H9 (cell line): ENCODE results near the gene LDLRAD4. TPM values are rescaled to one million over a fixed set of nuclear protein-coding genes. Genes with fewer than 3 reads are reported as not detected.

ENCODE experiments used
- DNase-seq: peaks from one replicate; pipeline ENCODE4 v3.0.0-alpha.2; 2017
- H2AFZ ChIP-seq: one replicate; pipeline ENCODE4 v1.6.1; 2013; ENCODE audit warnings: mild to moderate bottlenecking, low read length, control low read depth, moderate library complexity
- H2AK5ac ChIP-seq: 2 replicates; pipeline ENCODE4 v1.6.1; 2013; ENCODE audit warnings: low read length, control low read depth, mixed read lengths; ENCODE audit not compliant: insufficient read length
- H2BK120ac ChIP-seq: one replicate; pipeline ENCODE4 v1.6.1; 2013; ENCODE audit warnings: low read depth, mild to moderate bottlenecking, low read length, control low read depth, inconsistent platforms; ENCODE audit not compliant: poor library complexity, severe bottlenecking
- H2BK12ac ChIP-seq: 2 replicates; pipeline ENCODE4 v1.6.1; 2013; ENCODE audit warnings: low read length, control low read depth, mixed read lengths, low read depth; ENCODE audit not compliant: insufficient read length
- H2BK15ac ChIP-seq: 2 replicates; pipeline ENCODE4 v1.6.1; 2013; ENCODE audit warnings: low read depth, low read length, control low read depth
- H2BK20ac ChIP-seq: one replicate; pipeline ENCODE4 v1.6.1; 2013; ENCODE audit warnings: low read depth, mild to moderate bottlenecking, low read length, control low read depth, inconsistent platforms; ENCODE audit not compliant: poor library complexity, severe bottlenecking
- H2BK5ac ChIP-seq: 2 replicates; pipeline ENCODE4 v1.6.1; 2013; ENCODE audit warnings: low read length, control low read depth, mixed read lengths; ENCODE audit not compliant: insufficient read length
- H3K14ac ChIP-seq: 2 replicates; pipeline ENCODE4 v1.6.1; 2013; ENCODE audit warnings: low read length, control low read depth; ENCODE audit not compliant: insufficient read depth
- H3K18ac ChIP-seq: 2 replicates; pipeline ENCODE4 v1.6.1; 2013; ENCODE audit warnings: low read depth, mild to moderate bottlenecking, mixed read lengths, low read length, control low read depth; ENCODE audit not compliant: insufficient read length
- H3K23ac ChIP-seq: 2 replicates; pipeline ENCODE4 v1.6.1; 2013; ENCODE audit warnings: low read length, control low read depth, mixed read lengths, low read depth; ENCODE audit not compliant: insufficient read length
- H3K23me2 ChIP-seq: 2 replicates; pipeline ENCODE4 v1.6.1; 2013; ENCODE audit warnings: low read depth, mild to moderate bottlenecking, mixed read lengths, low read length, control low read depth; ENCODE audit not compliant: insufficient read length, poor library complexity, severe bottlenecking
- H3K27ac ChIP-seq: 2 replicates; pipeline ENCODE4 v1.5.1; 2013; ENCODE audit warnings: low read length, control low read depth, mixed read lengths, low read depth; ENCODE audit not compliant: insufficient read length
- H3K27me3 ChIP-seq: 2 replicates; pipeline ENCODE4 v1.6.1; 2013; ENCODE audit warnings: low read length, control low read depth, inconsistent platforms; ENCODE audit not compliant: insufficient read depth
- H3K4ac ChIP-seq: 2 replicates; pipeline ENCODE4 v1.6.1; 2013; ENCODE audit warnings: low read depth, mild to moderate bottlenecking, control low read depth, inconsistent platforms, low read length, moderate library complexity
- H3K4me1 ChIP-seq: 2 replicates; pipeline ENCODE4 v1.6.1; 2013; ENCODE audit warnings: low read length, control low read depth, inconsistent platforms; ENCODE audit not compliant: insufficient read depth
- H3K4me2 ChIP-seq: 2 replicates; pipeline ENCODE4 v1.6.1; 2013; ENCODE audit warnings: low read length, control low read depth, mixed read lengths; ENCODE audit not compliant: insufficient read length, insufficient read depth
- H3K56ac ChIP-seq: 2 replicates; pipeline ENCODE4 v1.6.1; 2013; ENCODE audit warnings: low read depth, mild to moderate bottlenecking, mixed read lengths, low read length, control low read depth; ENCODE audit not compliant: insufficient read length
- H3K79me1 ChIP-seq: 2 replicates; pipeline ENCODE4 v1.6.1; 2013; ENCODE audit warnings: low read depth, mild to moderate bottlenecking, moderate library complexity, low read length, control low read depth, inconsistent platforms; ENCODE audit not compliant: insufficient read depth, poor library complexity, severe bottlenecking
- H3K79me2 ChIP-seq: 2 replicates; pipeline ENCODE4 v1.6.1; 2013; ENCODE audit warnings: low read length, control low read depth, inconsistent platforms; ENCODE audit not compliant: insufficient read depth
- H3K9ac ChIP-seq: 2 replicates; pipeline ENCODE4 v1.6.1; 2013; ENCODE audit warnings: low read length, control low read depth, mixed read lengths; ENCODE audit not compliant: insufficient read length; ENCODE audit errors: extremely low read depth
- H3K9me3 ChIP-seq: one replicate; pipeline ENCODE4 v1.6.1; 2013; ENCODE audit warnings: low read depth, low read length, inconsistent platforms; ENCODE audit not compliant: control insufficient read depth
- H3T11ph ChIP-seq: one replicate; pipeline ENCODE4 v1.6.1; 2013; ENCODE audit warnings: mild to moderate bottlenecking, low read length, control low read depth, inconsistent platforms
- H4K20me1 ChIP-seq: one replicate; pipeline ENCODE4 v1.6.1; 2013; ENCODE audit not compliant: control insufficient read depth, insufficient read length, insufficient read depth
- H4K5ac ChIP-seq: 2 replicates; pipeline ENCODE4 v1.6.1; 2013; ENCODE audit warnings: low read depth, mild to moderate bottlenecking, mixed read lengths, low read length, control low read depth; ENCODE audit not compliant: insufficient read length
- H4K8ac ChIP-seq: replicated peaks from 2 replicates; pipeline ENCODE4 v1.6.1; 2013; ENCODE audit warnings: low read length, control low read depth, mixed read lengths, low read depth; ENCODE audit not compliant: insufficient read length
- H4K91ac ChIP-seq: 2 replicates; pipeline ENCODE4 v1.6.1; 2013; ENCODE audit warnings: low read depth, mild to moderate bottlenecking, moderate library complexity, mixed read lengths, low read length, control low read depth; ENCODE audit not compliant: insufficient read length
- H3K27ac Mint-ChIP-seq, 3 experiments: 2 replicates in 2 of 3; 3 replicates in 1 of 3; pipeline ENCODE4 v1.8.0; 2020 to 2021; ENCODE audit warnings: mixed read lengths in 3 of 3, mild to moderate bottlenecking in 1 of 3, moderate library complexity in 1 of 3
- H3K27me3 Mint-ChIP-seq: 2 replicates; pipeline ENCODE4 v1.8.0; 2021; ENCODE audit warnings: low read depth, mild to moderate bottlenecking, moderate library complexity, mixed read lengths
- H3K36me3 Mint-ChIP-seq, 3 experiments: 2 replicates in 2 of 3; 3 replicates in 1 of 3; pipeline ENCODE4 v1.8.0; 2020 to 2021; ENCODE audit warnings: low read depth in 3 of 3, mixed read lengths in 3 of 3; ENCODE audit not compliant: insufficient read depth in 1 of 3
- H3K4me1 Mint-ChIP-seq, 2 experiments: 2 replicates each; pipeline ENCODE4 v1.8.0; 2020; ENCODE audit warnings: mixed read lengths in 2 of 2
- H3K4me3 Mint-ChIP-seq, 2 experiments: 2 replicates in 1 of 2; 3 replicates in 1 of 2; pipeline ENCODE4 v1.8.0; 2020 to 2021; ENCODE audit warnings: mild to moderate bottlenecking in 2 of 2, mixed read lengths in 2 of 2, moderate library complexity in 1 of 2
- H3K9me3 Mint-ChIP-seq, 2 experiments: 2 replicates in 1 of 2; 3 replicates in 1 of 2; pipeline ENCODE4 v1.8.0; 2020; ENCODE audit warnings: mild to moderate bottlenecking in 2 of 2, mixed read lengths in 2 of 2, moderate library complexity in 1 of 2
- CTCF ChIP-seq: fragments of 200-600 bp; sonication (generic); conservative IDR thresholded peaks from 3 replicates; pipeline ENCODE4 v1.8.0; 2021; ENCODE audit warnings: antibody characterized with exemption, mild to moderate bottlenecking
- WGBS: extraction: QIAGEN DNeasy Blood & Tissue Kit; methylation state at CpG from one replicate; pipeline ENCODE4 v1.1.7; 2013; ENCODE audit warnings: missing lambda C conversion rate, low lambda C conversion rate, mixed read lengths; ENCODE audit not compliant: insufficient read length; ENCODE audit errors: extremely low coverage; 5-methylcytosine and 5-hydroxymethylcytosine counted together
- total RNA-seq: library from RNA; stranded (reverse); gene quantifications from 2 replicates; pipeline ENCODE4 v1.2.1, GENCODE V29; 2021

Gene LDLRAD4
- total RNA-seq, 1 experiment from 2014 or later, result 3.9 TPM

DNA sequence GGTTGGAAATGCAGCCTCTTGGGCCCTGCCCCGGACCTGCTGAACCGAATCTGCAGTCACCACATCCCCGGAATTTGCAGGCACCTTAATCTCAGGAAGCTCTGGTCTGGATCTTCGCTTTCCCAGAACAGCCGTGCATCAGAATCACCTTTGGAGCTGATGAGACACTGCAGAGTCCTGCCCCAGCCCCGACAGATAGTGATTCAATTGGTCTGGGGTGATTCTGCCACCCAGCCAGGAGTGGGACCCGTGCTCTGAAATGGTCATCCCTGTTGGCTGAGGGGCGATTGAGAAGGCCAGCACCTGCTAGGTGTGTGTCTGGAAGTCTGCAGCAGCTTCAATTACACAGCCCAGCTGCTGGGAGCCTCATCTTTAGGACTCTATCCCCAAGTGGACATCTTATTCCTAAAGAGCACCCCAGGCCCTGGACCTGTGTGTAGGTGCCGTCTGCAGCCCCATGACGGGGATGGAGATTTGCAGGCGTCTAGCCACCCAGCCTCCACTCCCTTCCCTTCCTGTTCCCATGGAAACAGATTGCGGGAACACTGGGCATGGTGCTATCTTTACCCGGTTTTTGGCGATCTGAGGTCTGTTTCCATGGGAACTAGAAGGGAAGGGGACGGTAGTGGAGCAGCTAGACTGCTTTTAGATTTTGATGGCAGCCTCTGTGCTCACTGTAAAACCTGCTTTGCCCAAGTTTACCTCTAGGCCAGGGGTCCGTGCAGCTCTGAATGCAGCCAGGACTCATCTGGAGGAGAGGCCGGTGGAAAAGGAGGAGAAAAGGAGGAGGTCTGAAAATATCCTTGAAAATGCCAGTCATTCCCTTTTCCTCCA is 156.1 kb downstream of the LDLRAD4 start:
- H3K9ac ChIP-seq, result no peak overlapping the region

More for the DNA sequence above, 156.1 kb downstream of the LDLRAD4 start:
- no peak for DNase-seq
- H3K14ac ChIP-seq, result no peak overlapping the region
- peaks cover 13 to 16% of the 10 kb centered on the region in 2 experiments for H3K4me1 Mint-ChIP-seq
- H2BK5ac ChIP-seq, result no peak overlapping the region
- no peaks in the 10 kb centered on the region for H3K27me3 ChIP-seq
- no peaks in the 10 kb centered on the region for H4K20me1 ChIP-seq
- H3T11ph ChIP-seq, result no peak overlapping the region
- H3K56ac ChIP-seq, result no peak overlapping the region
- no peaks in the 10 kb centered on the region for H3K4me1 ChIP-seq
- no peak overlapping the region for H4K5ac ChIP-seq
- H3K27ac ChIP-seq, result no peak overlapping the region
- no peak overlapping the region for H3K23ac ChIP-seq
- no peak overlapping the region for H2AFZ ChIP-seq
- no peak for TF ChIP-seq CTCF
- H3K9me3 Mint-ChIP-seq, result no peaks in the 10 kb centered on the region
- WGBS, result no CpG with 5 or more reads among the region's 17 CpGs
- H2BK120ac ChIP-seq, result no peak overlapping the region
- H3K36me3 Mint-ChIP-seq, result no peaks in the 10 kb centered on the region
- no peak overlapping the region for H4K91ac ChIP-seq
- no peak overlapping the region for H3K4me3 Mint-ChIP-seq
- H2AK5ac ChIP-seq, result no peak overlapping the region
- H2BK12ac ChIP-seq, result no peak overlapping the region
- no peaks in the 10 kb centered on the region for H3K79me2 ChIP-seq
- H2BK15ac ChIP-seq, result no peak overlapping the region
- H3K27me3 Mint-ChIP-seq, result peaks cover 2% of the 10 kb centered on the region
- H3K18ac ChIP-seq, result no peak overlapping the region
- no peak overlapping the region for H3K4ac ChIP-seq
- no peaks in the 10 kb centered on the region for H3K79me1 ChIP-seq
- no peaks in the 10 kb centered on the region for H3K23me2 ChIP-seq
- H2BK20ac ChIP-seq, result no peak overlapping the region
- no peaks in the 10 kb centered on the region for H3K9me3 ChIP-seq
- H3K27ac Mint-ChIP-seq, result peak overlapping the region in 1 of 3 experiments; percentile 92; a peak in 1 of 7 replicates
- H4K8ac ChIP-seq, result no peak overlapping the region
- no peak overlapping the region for H3K4me2 ChIP-seq
